Esophagus muscularis mucosa (tissue), 4 donors: ENCODE measurements around the gene CFAP99. TPM values are rescaled to one million over a fixed set of nuclear protein-coding genes. Genes with fewer than 3 reads are reported as not detected.

Source experiments
- DNase-seq: peaks from one replicate; pipeline ENCODE4 v3.0.0-alpha.2; 2017; ENCODE audit errors: extremely low spot score
- H3K27ac ChIP-seq, 4 donors: fragments of 200-600 bp; sonication (generic); replicated peaks in 1 of 4; 1 replicate in 3 of 4; 2 replicates in 1 of 4; pipeline ENCODE4 v1.5.1; 2016 to 2019; ENCODE audit warnings: mild to moderate bottlenecking in 1 of 4
- H3K27me3 ChIP-seq, 4 donors: fragments of 200-600 bp; sonication (generic); one replicate each; pipeline versions ENCODE4 v1.5.1 to v1.6.0; 2016 to 2019
- H3K36me3 ChIP-seq, 4 donors: fragments of 200-600 bp; sonication (generic); one replicate each; pipeline ENCODE4 v1.5.1; 2016 to 2019
- H3K4me1 ChIP-seq, 4 donors: fragments of 200-600 bp; sonication (generic); one replicate each; pipeline ENCODE4 v1.5.1; 2016 to 2019
- H3K4me3 ChIP-seq, 4 donors: fragments of 200-600 bp; sonication (generic); 1 replicate in 2 of 4; 2 replicates in 2 of 4; pipeline ENCODE4 v1.5.1; 2016 to 2019; ENCODE audit warnings: mild to moderate bottlenecking in 4 of 4, moderate library complexity in 1 of 4
- H3K9me3 ChIP-seq, 4 donors: fragments of 200-600 bp; sonication (generic); 1 replicate in 3 of 4; 2 replicates in 1 of 4; pipeline ENCODE4 v1.5.1; 2016 to 2019
- CTCF ChIP-seq, 3 experiments: fragments of 200-600 bp in 2 of 3; fragments of 450-650 bp in 1 of 3; sonication (generic) in 2 of 3; IDR thresholded peaks; one replicate each; pipeline ENCODE4 v1.5.1; 2017 to 2019; ENCODE audit warnings: antibody characterized with exemption in 3 of 3, mild to moderate bottlenecking in 2 of 3, moderate library complexity in 1 of 3
- EP300 ChIP-seq: sonication (generic); formaldehyde crosslinking; IDR thresholded peaks from one replicate; pipeline ENCODE4 v1.6.1; 2017; ENCODE audit warnings: antibody characterized with exemption
- POLR2A ChIP-seq: fragments of 450-650 bp; IDR thresholded peaks from one replicate; pipeline ENCODE4 v1.6.1; 2017; ENCODE audit warnings: antibody characterized with exemption, moderate library complexity, mild to moderate bottlenecking, low read depth
- POLR2AphosphoS5 ChIP-seq, 2 donors: sonication (generic); formaldehyde crosslinking; IDR thresholded peaks; one replicate each; pipeline ENCODE4 v1.6.1; 2017; ENCODE audit warnings: antibody characterized with exemption in 2 of 2
- WGBS: methylation state at CpG from one replicate; pipeline ENCODE4 v1.1.5; 2018; 5-methylcytosine and 5-hydroxymethylcytosine counted together
- intact Hi-C: fragments of 100-400 bp; cut with DNase I; formaldehyde crosslinking; loops from one replicate; pipeline ENCODE4 v1.15.1; 2023
- total RNA-seq, 4 donors: library from RNA; depleted of rRNA; stranded (reverse); fragments of >200 nt; gene quantifications; one replicate each; pipeline versions ENCODE4 v1.1.0 to v1.2.1, GENCODE V29; 2016

The CFAP99 gene
- total RNA-seq, 4 donors from 2014 or later = 1.5 TPM; not detected in 3

- H3K27ac ChIP-seq = peak overlapping the region in 3 of 4 donors; percentile 42 to 51 (median 47)
- H3K4me3 ChIP-seq = peak overlapping the region; percentile 71 to 88 (median 72)
- WGBS = 7% methylated on average over 2 of the region's 61 CpGs
- no peaks in the 10 kb centered on the region for H3K9me3 ChIP-seq
- H3K27me3 ChIP-seq = peaks cover 0 to 53% (median 4%) of the 10 kb centered on the region in 4 donors
- TF ChIP-seq POLR2AphosphoS5 (IDR thresholded peaks at IDR 0.05) (no peak), EP300 (no peak), CTCF (IDR thresholded peaks at IDR 0.05) (no peak), POLR2A (no peak)
- H3K36me3 ChIP-seq = no peaks in the 10 kb centered on the region
- DNase-seq = no peak
- intact Hi-C loops = loop anchor here (5.0 to 10.0 kb wide), 4 partner anchors 50 to 548 kb away; partner anchors contain the start of genes GRK4, HAUS3, MXD4 and NOP14
- peaks cover 37 to 57% (median 55%) of the 10 kb centered on the region in 4 donors for H3K4me1 ChIP-seq
Observed at GRCh38 chr4:2417226-2417764, 1.5 kb upstream of the CFAP99 start.

GRCh38 chr4:2417765-2418649 is 748 bp upstream of the CFAP99 start, which contains the start of gene ZFYVE28:
Gene ZFYVE28, minus strand, starts transcription at chr4:2418645. Its CDS starts 322 bp downstream, at chr4:2418323.
- TF ChIP-seq POLR2AphosphoS5 (IDR thresholded peaks at IDR 0.05) = peak in 1 of 2 donors; percentile 37
- no peak for TF ChIP-seq POLR2A
- no peak for TF ChIP-seq EP300
- no peak for DNase-seq
- Histone ChIP-seq H3K27me3 (peaks cover 0 to 60% (median 8%) of the 10 kb centered on the region in 4 donors), H3K9me3 (no peaks in the 10 kb centered on the region), H3K27ac (peak within 1 kb of the TSS in 3 of 4 donors; percentile 43 to 62 (median 48)), H3K36me3 (no peaks in the 10 kb centered on the region), H3K4me3 (peak within 1 kb of the TSS; percentile 71 to 88 (median 72)), H3K4me1 (peaks cover 30 to 50% (median 48%) of the 10 kb centered on the region in 4 donors)
- 1% methylated on average over 17 of the region's 90 CpGs for WGBS
- intact Hi-C loops = loop anchor here (5.0 to 10.0 kb wide), 4 partner anchors 49 to 547 kb away; partner anchors contain the start of genes GRK4, HAUS3, MXD4 and NOP14

- DNase-seq = no peak
- intact Hi-C loops = loop anchor here (5.0 to 10.0 kb wide), 4 partner anchors 47 to 545 kb away; partner anchors contain the start of genes GRK4, HAUS3, MXD4 and NOP14
- H3K9me3 ChIP-seq = no peaks in the 10 kb centered on the region
- no peak overlapping the region for H3K4me3 ChIP-seq
- H3K4me1 ChIP-seq = peaks cover 13 to 35% (median 32%) of the 10 kb centered on the region in 4 donors
- no peak overlapping the region for H3K27ac ChIP-seq
- no peak for TF ChIP-seq POLR2A
- no peak for TF ChIP-seq POLR2AphosphoS5 (IDR thresholded peaks at IDR 0.05)
- TF ChIP-seq EP300 = no peak
- no peak for TF ChIP-seq CTCF (IDR thresholded peaks at IDR 0.05)
- WGBS = 54% methylated on average over 9 of the region's 9 CpGs
- peaks cover 0 to 78% (median 13%) of the 10 kb centered on the region in 4 donors for H3K27me3 ChIP-seq
- H3K36me3 ChIP-seq = no peaks in the 10 kb centered on the region
Observed at GRCh38 chr4:2419814-2420213, 1.1 kb downstream of the CFAP99 start.

GRCh38 chr4:2421928-2422327 is 3.2 kb downstream of the CFAP99 start:
- Histone ChIP-seq H3K9me3 (no peaks in the 10 kb centered on the region), H3K36me3 (no peaks in the 10 kb centered on the region), H3K4me3 (no peak overlapping the region), H3K27me3 (peaks cover 0 to 69% (median 13%) of the 10 kb centered on the region in 4 donors), H3K4me1 (peaks cover 13 to 25% (median 21%) of the 10 kb centered on the region in 4 donors), H3K27ac (no peak overlapping the region)
- intact Hi-C loops = no loop called here
- WGBS = 84% methylated on average over 6 of the region's 6 CpGs
- DNase-seq = no peak
- no peak for TF ChIP-seq POLR2A
- no peak for TF ChIP-seq CTCF (IDR thresholded peaks at IDR 0.05)
- TF ChIP-seq POLR2AphosphoS5 (IDR thresholded peaks at IDR 0.05) = no peak
- no peak for TF ChIP-seq EP300
